Measurements from ENCODE around the gene RBMS3. TPM values are rescaled to one million over a fixed set of nuclear protein-coding genes. Genes with fewer than 3 reads are reported as not detected.

The RBMS3 gene
- total and polyA plus RNA-seq, 2 experiments from 2014 or later = 3.2 to 7.4 TPM

DNA sequence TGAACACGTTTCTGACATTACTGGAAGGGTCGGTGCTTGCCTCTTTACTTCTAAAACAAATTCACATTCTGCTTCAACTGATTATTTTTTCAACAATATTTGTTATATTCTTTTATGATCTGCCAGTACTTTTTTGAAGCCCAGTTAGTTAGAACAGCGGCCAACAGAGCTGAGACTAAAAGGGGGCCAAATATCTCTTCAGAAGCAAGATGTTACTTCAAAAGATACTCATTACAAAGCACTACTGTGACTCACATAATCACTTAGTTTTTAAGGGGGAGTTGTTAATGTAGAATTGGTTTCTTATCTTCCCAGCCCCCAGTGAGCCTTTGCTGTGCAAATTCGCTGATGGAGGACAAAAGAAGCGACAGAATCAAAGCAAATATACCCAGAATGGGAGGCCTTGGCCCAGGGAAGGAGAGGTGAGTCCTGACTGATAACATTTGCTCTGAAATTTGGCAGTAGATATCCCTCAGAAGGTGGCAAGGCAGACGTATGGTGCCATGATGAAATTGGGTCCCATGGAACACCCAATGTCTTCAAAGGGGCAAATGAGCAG, 587.8 kb downstream of the RBMS3 start:
- Histone ChIP-seq H3K4me3 (no peak overlapping the region), H3K9me2 (ENCODE audit: insufficient read depth) (no peaks in the 10 kb centered on the region), H3K36me3 (ENCODE audit: insufficient read depth) (no peaks in the 10 kb centered on the region), H3F3A (replicated peaks; ENCODE audit: low read depth) (no peaks in the 10 kb centered on the region), H3K79me2 (replicated peaks; ENCODE audit: insufficient read depth) (no peaks in the 10 kb centered on the region), H3K27ac (ENCODE audit: low read depth) (no peak overlapping the region), H2AFZ (no peak overlapping the region), H4K20me1 (replicated peaks; ENCODE audit: insufficient read depth) (no peaks in the 10 kb centered on the region), H3K4me1 (ENCODE audit: insufficient read depth) (peaks cover 18% of the 10 kb centered on the region), H3K27me3 (ENCODE audit: insufficient read depth) (no peaks in the 10 kb centered on the region), H3K4me2 (peak overlapping the region; percentile 49)
- Mint-ChIP-seq H3K36me3 (ENCODE audit: low read depth) (no peaks in the 10 kb centered on the region), H3K4me1 (peaks cover 16% of the 10 kb centered on the region), H3K27me3 (ENCODE audit: insufficient read depth, low read depth, poor library complexity) (no peaks in the 10 kb centered on the region), H3K9me3 (no peaks in the 10 kb centered on the region), H3K27ac (no peak overlapping the region), H3K4me3 (no peak overlapping the region)
- ATAC-seq = peak; percentile 52; the same call in 2 of the 3 replicates
- no peak for TF ChIP-seq ZNF114 (CRISPR knock-in tag; IDR thresholded peaks at IDR 0.05)
- TF ChIP-seq NANOG (IDR thresholded peaks at IDR 0.05; ENCODE audit: borderline replicate concordance) = no peak
- no peak for TF ChIP-seq STAT1 (IDR thresholded peaks at IDR 0.05; ENCODE audit: unreplicated experiment)
- TF ChIP-seq EZH2phosphoT487 (IDR thresholded peaks at IDR 0.05; ENCODE audit: unreplicated experiment) = no peak
- TF ChIP-seq, protein P1, sequence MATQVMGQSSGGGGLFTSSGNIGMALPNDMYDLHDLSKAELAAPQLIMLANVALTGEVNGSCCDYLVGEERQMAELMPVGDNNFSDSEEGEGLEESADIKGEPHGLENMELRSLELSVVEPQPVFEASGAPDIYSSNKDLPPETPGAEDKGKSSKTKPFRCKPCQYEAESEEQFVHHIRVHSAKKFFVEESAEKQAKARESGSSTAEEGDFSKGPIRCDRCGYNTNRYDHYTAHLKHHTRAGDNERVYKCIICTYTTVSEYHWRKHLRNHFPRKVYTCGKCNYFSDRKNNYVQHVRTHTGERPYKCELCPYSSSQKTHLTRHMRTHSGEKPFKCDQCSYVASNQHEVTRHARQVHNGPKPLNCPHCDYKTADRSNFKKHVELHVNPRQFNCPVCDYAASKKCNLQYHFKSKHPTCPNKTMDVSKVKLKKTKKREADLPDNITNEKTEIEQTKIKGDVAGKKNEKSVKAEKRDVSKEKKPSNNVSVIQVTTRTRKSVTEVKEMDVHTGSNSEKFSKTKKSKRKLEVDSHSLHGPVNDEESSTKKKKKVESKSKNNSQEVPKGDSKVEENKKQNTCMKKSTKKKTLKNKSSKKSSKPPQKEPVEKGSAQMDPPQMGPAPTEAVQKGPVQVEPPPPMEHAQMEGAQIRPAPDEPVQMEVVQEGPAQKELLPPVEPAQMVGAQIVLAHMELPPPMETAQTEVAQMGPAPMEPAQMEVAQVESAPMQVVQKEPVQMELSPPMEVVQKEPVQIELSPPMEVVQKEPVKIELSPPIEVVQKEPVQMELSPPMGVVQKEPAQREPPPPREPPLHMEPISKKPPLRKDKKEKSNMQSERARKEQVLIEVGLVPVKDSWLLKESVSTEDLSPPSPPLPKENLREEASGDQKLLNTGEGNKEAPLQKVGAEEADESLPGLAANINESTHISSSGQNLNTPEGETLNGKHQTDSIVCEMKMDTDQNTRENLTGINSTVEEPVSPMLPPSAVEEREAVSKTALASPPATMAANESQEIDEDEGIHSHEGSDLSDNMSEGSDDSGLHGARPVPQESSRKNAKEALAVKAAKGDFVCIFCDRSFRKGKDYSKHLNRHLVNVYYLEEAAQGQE (IDR thresholded peaks at IDR 0.05; ENCODE audit: unreplicated experiment) = no peak
- TF ChIP-seq EZH2 (IDR thresholded peaks at IDR 0.05; ENCODE audit: low read depth, unreplicated experiment) = no peak
- TF ChIP-seq POLR2AphosphoS5 (IDR thresholded peaks at IDR 0.05; ENCODE audit: low read depth) = no peak
- TF ChIP-seq, protein P2, sequence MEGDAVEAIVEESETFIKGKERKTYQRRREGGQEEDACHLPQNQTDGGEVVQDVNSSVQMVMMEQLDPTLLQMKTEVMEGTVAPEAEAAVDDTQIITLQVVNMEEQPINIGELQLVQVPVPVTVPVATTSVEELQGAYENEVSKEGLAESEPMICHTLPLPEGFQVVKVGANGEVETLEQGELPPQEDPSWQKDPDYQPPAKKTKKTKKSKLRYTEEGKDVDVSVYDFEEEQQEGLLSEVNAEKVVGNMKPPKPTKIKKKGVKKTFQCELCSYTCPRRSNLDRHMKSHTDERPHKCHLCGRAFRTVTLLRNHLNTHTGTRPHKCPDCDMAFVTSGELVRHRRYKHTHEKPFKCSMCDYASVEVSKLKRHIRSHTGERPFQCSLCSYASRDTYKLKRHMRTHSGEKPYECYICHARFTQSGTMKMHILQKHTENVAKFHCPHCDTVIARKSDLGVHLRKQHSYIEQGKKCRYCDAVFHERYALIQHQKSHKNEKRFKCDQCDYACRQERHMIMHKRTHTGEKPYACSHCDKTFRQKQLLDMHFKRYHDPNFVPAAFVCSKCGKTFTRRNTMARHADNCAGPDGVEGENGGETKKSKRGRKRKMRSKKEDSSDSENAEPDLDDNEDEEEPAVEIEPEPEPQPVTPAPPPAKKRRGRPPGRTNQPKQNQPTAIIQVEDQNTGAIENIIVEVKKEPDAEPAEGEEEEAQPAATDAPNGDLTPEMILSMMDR (conservative IDR thresholded peaks at IDR 0.05; ENCODE audit: low read depth in 2 of 2) = no peak
- TF ChIP-seq, protein P3, sequence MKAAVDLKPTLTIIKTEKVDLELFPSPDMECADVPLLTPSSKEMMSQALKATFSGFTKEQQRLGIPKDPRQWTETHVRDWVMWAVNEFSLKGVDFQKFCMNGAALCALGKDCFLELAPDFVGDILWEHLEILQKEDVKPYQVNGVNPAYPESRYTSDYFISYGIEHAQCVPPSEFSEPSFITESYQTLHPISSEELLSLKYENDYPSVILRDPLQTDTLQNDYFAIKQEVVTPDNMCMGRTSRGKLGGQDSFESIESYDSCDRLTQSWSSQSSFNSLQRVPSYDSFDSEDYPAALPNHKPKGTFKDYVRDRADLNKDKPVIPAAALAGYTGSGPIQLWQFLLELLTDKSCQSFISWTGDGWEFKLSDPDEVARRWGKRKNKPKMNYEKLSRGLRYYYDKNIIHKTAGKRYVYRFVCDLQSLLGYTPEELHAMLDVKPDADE (IDR thresholded peaks at IDR 0.05) = no peak
- no peak for TF ChIP-seq CREB1 (CRISPR knock-in tag; IDR thresholded peaks at IDR 0.05; ENCODE audit: low read depth)
- TF ChIP-seq JUNB (IDR thresholded peaks at IDR 0.05; ENCODE audit: unreplicated experiment) = no peak
- no peak for TF ChIP-seq ZNF331 (CRISPR knock-in tag; IDR thresholded peaks at IDR 0.05; ENCODE audit: low read depth)
- TF ChIP-seq, protein P4, sequence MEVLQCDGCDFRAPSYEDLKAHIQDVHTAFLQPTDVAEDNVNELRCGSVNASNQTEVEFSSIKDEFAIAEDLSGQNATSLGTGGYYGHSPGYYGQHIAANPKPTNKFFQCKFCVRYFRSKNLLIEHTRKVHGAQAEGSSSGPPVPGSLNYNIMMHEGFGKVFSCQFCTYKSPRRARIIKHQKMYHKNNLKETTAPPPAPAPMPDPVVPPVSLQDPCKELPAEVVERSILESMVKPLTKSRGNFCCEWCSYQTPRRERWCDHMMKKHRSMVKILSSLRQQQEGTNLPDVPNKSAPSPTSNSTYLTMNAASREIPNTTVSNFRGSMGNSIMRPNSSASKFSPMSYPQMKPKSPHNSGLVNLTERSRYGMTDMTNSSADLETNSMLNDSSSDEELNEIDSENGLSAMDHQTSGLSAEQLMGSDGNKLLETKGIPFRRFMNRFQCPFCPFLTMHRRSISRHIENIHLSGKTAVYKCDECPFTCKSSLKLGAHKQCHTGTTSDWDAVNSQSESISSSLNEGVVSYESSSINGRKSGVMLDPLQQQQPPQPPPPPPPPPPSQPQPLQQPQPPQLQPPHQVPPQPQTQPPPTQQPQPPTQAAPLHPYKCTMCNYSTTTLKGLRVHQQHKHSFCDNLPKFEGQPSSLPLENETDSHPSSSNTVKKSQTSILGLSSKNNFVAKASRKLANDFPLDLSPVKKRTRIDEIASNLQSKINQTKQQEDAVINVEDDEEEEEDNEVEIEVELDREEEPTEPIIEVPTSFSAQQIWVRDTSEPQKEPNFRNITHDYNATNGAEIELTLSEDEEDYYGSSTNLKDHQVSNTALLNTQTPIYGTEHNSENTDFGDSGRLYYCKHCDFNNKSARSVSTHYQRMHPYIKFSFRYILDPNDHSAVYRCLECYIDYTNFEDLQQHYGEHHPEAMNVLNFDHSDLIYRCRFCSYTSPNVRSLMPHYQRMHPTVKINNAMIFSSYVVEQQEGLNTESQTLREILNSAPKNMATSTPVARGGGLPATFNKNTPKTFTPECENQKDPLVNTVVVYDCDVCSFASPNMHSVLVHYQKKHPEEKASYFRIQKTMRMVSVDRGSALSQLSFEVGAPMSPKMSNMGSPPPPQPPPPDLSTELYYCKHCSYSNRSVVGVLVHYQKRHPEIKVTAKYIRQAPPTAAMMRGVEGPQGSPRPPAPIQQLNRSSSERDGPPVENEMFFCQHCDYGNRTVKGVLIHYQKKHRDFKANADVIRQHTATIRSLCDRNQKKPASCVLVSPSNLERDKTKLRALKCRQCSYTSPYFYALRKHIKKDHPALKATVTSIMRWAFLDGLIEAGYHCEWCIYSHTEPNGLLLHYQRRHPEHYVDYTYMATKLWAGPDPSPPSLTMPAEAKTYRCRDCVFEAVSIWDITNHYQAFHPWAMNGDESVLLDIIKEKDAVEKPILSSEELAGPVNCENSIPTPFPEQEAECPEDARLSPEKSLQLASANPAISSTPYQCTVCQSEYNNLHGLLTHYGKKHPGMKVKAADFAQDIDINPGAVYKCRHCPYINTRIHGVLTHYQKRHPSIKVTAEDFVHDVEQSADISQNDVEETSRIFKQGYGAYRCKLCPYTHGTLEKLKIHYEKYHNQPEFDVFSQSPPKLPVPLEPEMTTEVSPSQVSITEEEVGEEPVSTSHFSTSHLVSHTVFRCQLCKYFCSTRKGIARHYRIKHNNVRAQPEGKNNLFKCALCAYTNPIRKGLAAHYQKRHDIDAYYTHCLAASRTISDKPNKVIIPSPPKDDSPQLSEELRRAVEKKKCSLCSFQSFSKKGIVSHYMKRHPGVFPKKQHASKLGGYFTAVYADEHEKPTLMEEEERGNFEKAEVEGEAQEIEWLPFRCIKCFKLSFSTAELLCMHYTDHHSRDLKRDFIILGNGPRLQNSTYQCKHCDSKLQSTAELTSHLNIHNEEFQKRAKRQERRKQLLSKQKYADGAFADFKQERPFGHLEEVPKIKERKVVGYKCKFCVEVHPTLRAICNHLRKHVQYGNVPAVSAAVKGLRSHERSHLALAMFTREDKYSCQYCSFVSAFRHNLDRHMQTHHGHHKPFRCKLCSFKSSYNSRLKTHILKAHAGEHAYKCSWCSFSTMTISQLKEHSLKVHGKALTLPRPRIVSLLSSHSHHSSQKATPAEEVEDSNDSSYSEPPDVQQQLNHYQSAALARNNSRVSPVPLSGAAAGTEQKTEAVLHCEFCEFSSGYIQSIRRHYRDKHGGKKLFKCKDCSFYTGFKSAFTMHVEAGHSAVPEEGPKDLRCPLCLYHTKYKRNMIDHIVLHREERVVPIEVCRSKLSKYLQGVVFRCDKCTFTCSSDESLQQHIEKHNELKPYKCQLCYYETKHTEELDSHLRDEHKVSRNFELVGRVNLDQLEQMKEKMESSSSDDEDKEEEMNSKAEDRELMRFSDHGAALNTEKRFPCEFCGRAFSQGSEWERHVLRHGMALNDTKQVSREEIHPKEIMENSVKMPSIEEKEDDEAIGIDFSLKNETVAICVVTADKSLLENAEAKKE (CRISPR knock-in tag; IDR thresholded peaks at IDR 0.05) = no peak
- DNase-seq (ENCODE audit: low spot score) = peak; percentile 5
